Measurements from ENCODE around the gene SLC41A3.

- TF ChIP-seq CTCF (IDR thresholded peaks at IDR 0.05), result no peak
- no peak for TF ChIP-seq ZFX (IDR thresholded peaks at IDR 0.05; ENCODE audit: borderline replicate concordance)
These were observed 31.5 kb downstream of the SLC41A3 start for GRCh38 chr3:126052196-126053058.

All from 22Rv1 (cell line).